Trophoblast cell (in vitro differentiated cells and primary cell): ENCODE results near the gene ROCK2.

Source experiments
- DNase-seq, 2 donors: peaks; one replicate each; pipeline ENCODE4 v3.0.0-alpha.2; 2016
- H2AFZ ChIP-seq: 2 replicates; pipeline ENCODE4 v1.6.1; 2013; ENCODE audit warnings: low read length, moderate library complexity, mild to moderate bottlenecking; ENCODE audit not compliant: insufficient read depth, poor library complexity
- H2AK5ac ChIP-seq: 2 replicates; pipeline ENCODE4 v1.6.1; 2013; ENCODE audit warnings: mild to moderate bottlenecking, low read length
- H2BK120ac ChIP-seq: 2 replicates; pipeline ENCODE4 v1.6.1; 2013; ENCODE audit warnings: low read length, mild to moderate bottlenecking, moderate library complexity; ENCODE audit not compliant: insufficient read depth, poor library complexity
- H2BK12ac ChIP-seq: 2 replicates; pipeline ENCODE4 v1.6.1; 2013; ENCODE audit warnings: mild to moderate bottlenecking, low read length, moderate library complexity
- H2BK5ac ChIP-seq: 2 replicates; pipeline ENCODE4 v1.6.1; 2013; ENCODE audit warnings: low read length, low read depth, moderate library complexity, mild to moderate bottlenecking; ENCODE audit not compliant: poor library complexity
- H3K14ac ChIP-seq: 2 replicates; pipeline ENCODE4 v1.6.1; 2013; ENCODE audit warnings: mild to moderate bottlenecking, low read length
- H3K18ac ChIP-seq: 2 replicates; pipeline ENCODE4 v1.6.1; 2013; ENCODE audit warnings: mild to moderate bottlenecking, low read length
- H3K23ac ChIP-seq: 2 replicates; pipeline ENCODE4 v1.6.1; 2013; ENCODE audit warnings: low read length
- H3K27ac ChIP-seq: 2 replicates; pipeline ENCODE4 v1.5.1; 2013; ENCODE audit warnings: low read depth, mild to moderate bottlenecking, inconsistent platforms, low read length, moderate library complexity
- H3K27me3 ChIP-seq: 2 replicates; pipeline ENCODE4 v1.6.1; 2013; ENCODE audit warnings: inconsistent platforms, mild to moderate bottlenecking, low read length, moderate library complexity; ENCODE audit not compliant: insufficient read depth
- H3K36me3 ChIP-seq, 2 experiments: 1 replicate in 1 of 2; 2 replicates in 1 of 2; pipeline ENCODE4 v1.6.1; 2013; ENCODE audit warnings: low read length in 2 of 2, mild to moderate bottlenecking in 2 of 2, moderate library complexity in 1 of 2; ENCODE audit not compliant: insufficient read depth in 2 of 2, control insufficient read depth in 1 of 2
- H3K4ac ChIP-seq: 2 replicates; pipeline ENCODE4 v1.6.1; 2013; ENCODE audit warnings: low read depth, mild to moderate bottlenecking, low read length, moderate library complexity
- H3K4me1 ChIP-seq, 2 experiments: 1 replicate in 1 of 2; 2 replicates in 1 of 2; pipeline ENCODE4 v1.6.1; 2013; ENCODE audit warnings: low read length in 2 of 2, mild to moderate bottlenecking in 2 of 2, moderate library complexity in 1 of 2; ENCODE audit not compliant: insufficient read depth in 2 of 2, control insufficient read depth in 1 of 2
- H3K4me2 ChIP-seq: 2 replicates; pipeline ENCODE4 v1.6.1; 2013; ENCODE audit warnings: inconsistent platforms, mild to moderate bottlenecking, low read length, moderate library complexity
- H3K4me3 ChIP-seq: 2 replicates; pipeline ENCODE4 v1.5.1; 2013; ENCODE audit warnings: mild to moderate bottlenecking, low read depth, low read length, inconsistent platforms
- H3K79me1 ChIP-seq: one replicate; pipeline ENCODE4 v1.6.1; 2013; ENCODE audit warnings: low read length
- H3K79me2 ChIP-seq: 2 replicates; pipeline ENCODE4 v1.6.1; 2013; ENCODE audit warnings: low read length, mild to moderate bottlenecking; ENCODE audit not compliant: control insufficient read depth, insufficient read depth, poor library complexity
- H3K9ac ChIP-seq: 2 replicates; pipeline ENCODE4 v1.6.1; 2013; ENCODE audit warnings: mild to moderate bottlenecking, low read length
- H3K9me3 ChIP-seq: 2 replicates; pipeline ENCODE4 v1.6.1; 2013; ENCODE audit warnings: low read depth, mild to moderate bottlenecking, control low read depth, inconsistent platforms, low read length; ENCODE audit not compliant: insufficient read depth
- H4K12ac ChIP-seq: 2 replicates; pipeline ENCODE4 v1.6.1; 2013; ENCODE audit warnings: low read depth, mild to moderate bottlenecking, low read length, moderate library complexity
- H4K8ac ChIP-seq: 2 replicates; pipeline ENCODE4 v1.6.1; 2013; ENCODE audit warnings: low read depth, mild to moderate bottlenecking, low read length, moderate library complexity
- H4K91ac ChIP-seq: one replicate; pipeline ENCODE4 v1.6.1; 2013; ENCODE audit warnings: low read depth, mild to moderate bottlenecking, low read length, moderate library complexity
- WGBS: extraction: QIAGEN DNeasy Blood & Tissue Kit; methylation state at CpG from one replicate; pipeline ENCODE4 v1.1.7; 2013; ENCODE audit warnings: missing lambda C conversion rate; ENCODE audit not compliant: insufficient read length, insufficient coverage; ENCODE audit errors: extremely low coverage; 5-methylcytosine and 5-hydroxymethylcytosine counted together

The ROCK2 gene

DNA sequence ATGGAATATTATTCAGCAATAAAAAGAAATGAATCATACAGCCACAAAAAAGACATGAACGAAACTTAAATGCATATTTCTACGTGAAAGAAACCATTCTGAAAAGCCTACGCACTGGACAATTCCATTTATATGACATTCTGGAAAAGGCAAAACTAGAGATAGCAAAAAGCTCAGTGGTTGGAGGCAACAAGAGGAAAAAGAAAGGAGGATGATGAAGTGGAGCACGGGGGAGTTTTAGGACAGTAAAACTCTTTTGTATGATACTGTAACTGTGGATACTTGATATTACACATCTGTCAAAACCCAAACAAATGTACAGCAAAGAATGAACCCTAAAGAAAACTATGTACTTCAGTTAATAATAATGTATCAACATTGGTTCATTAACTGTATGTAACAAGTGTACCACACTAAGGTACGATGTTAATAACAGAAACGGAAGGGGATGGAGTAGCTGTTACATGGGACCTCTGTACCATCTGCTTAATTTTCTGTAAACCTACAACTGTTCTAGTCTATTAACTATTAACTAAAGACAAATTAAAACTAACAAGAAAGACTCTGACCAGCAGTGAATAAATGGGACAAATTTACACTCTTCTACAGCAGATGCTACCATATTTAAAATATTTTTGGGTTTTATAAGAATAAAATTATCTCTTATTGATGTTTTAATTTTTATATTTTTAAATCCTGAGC is 31.5 kb downstream of the ROCK2 start:
- H2AK5ac ChIP-seq: no peak overlapping the region
- H2BK5ac ChIP-seq: no peak overlapping the region
- no peak overlapping the region for H3K9ac ChIP-seq
- H3K4ac ChIP-seq: no peak overlapping the region
- no peak overlapping the region for H3K4me3 ChIP-seq
- H3K79me1 ChIP-seq: no peaks in the 10 kb centered on the region
- no peak for DNase-seq
- no peaks in the 10 kb centered on the region for H3K4me1 ChIP-seq
- no peak overlapping the region for H3K18ac ChIP-seq
- H3K9me3 ChIP-seq: no peaks in the 10 kb centered on the region
- H3K14ac ChIP-seq: no peak overlapping the region
- H4K12ac ChIP-seq: no peak overlapping the region
- H4K8ac ChIP-seq: no peak overlapping the region
- no peak overlapping the region for H3K27ac ChIP-seq
- no CpG with 5 or more reads among the region's 6 CpGs for WGBS
- no peaks in the 10 kb centered on the region for H3K27me3 ChIP-seq
- no peak overlapping the region for H3K23ac ChIP-seq
- H2AFZ ChIP-seq: no peak overlapping the region
- no peak overlapping the region for H3K4me2 ChIP-seq
- no peak overlapping the region for H2BK120ac ChIP-seq
- no peak overlapping the region for H4K91ac ChIP-seq
- H3K79me2 ChIP-seq: no peaks in the 10 kb centered on the region
- H3K36me3 ChIP-seq: no peaks in the 10 kb centered on the region
- H2BK12ac ChIP-seq: no peak overlapping the region

DNA sequence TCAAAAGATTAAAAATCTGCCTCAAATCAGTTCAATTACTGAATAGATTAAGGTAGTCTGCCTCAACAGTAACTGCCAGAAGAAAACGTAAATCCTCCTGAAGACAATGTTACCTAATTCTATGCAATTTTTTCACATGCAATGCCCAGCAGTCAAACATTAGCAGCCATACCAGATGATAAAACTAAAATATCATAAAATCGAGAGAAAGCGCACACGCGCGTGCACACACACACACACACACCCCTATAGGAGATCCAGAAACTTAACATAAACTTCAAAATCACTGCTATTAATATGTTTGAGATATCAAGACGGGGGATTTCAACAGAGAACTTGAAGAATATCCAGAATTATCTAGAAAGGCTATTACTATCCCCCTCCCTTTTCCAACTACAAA is 32.9 kb downstream of the ROCK2 start:
- no peak overlapping the region for H4K12ac ChIP-seq
- no peak overlapping the region for H3K4me3 ChIP-seq
- no peak overlapping the region for H3K18ac ChIP-seq
- H4K91ac ChIP-seq: no peak overlapping the region
- H2AK5ac ChIP-seq: no peak overlapping the region
- no peak overlapping the region for H2BK5ac ChIP-seq
- no peak overlapping the region for H2BK120ac ChIP-seq
- no CpG with 5 or more reads among the region's 7 CpGs for WGBS
- no peaks in the 10 kb centered on the region for H3K36me3 ChIP-seq
- no peaks in the 10 kb centered on the region for H3K79me2 ChIP-seq
- H3K9me3 ChIP-seq: no peaks in the 10 kb centered on the region
- no peak overlapping the region for H3K4me2 ChIP-seq
- H2BK12ac ChIP-seq: no peak overlapping the region
- H3K4ac ChIP-seq: no peak overlapping the region
- no peak overlapping the region for H4K8ac ChIP-seq
- no peak overlapping the region for H3K23ac ChIP-seq
- DNase-seq: no peak
- no peaks in the 10 kb centered on the region for H3K4me1 ChIP-seq
- no peaks in the 10 kb centered on the region for H3K79me1 ChIP-seq
- H2AFZ ChIP-seq: no peak overlapping the region
- H3K14ac ChIP-seq: no peak overlapping the region
- no peaks in the 10 kb centered on the region for H3K27me3 ChIP-seq
- no peak overlapping the region for H3K27ac ChIP-seq
- no peak overlapping the region for H3K9ac ChIP-seq

DNA sequence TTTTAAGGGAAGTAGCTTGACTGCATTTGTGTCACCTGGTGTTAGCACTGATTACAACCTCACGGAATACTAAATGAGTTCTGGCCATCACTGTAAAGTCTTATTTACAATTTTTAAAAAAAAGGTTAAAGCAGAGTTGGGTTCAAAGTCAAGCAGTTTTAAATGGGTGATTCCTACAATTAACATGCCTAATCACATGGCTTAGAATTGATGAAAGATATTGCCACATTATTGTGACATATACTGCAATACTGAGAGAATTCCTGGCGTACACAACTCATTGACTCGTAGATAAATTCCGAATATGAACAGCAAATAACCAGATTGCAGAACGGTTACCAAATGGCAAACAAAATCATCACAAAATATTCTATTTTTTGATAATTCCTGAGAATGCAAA is 34.2 kb downstream of the ROCK2 start:
- Histone ChIP-seq H3K4me1 (no peaks in the 10 kb centered on the region), H2AFZ (no peak overlapping the region), H3K27ac (no peak overlapping the region), H2AK5ac (no peak overlapping the region), H3K4me3 (no peak overlapping the region), H2BK5ac (no peak overlapping the region), H3K4me2 (no peak overlapping the region), H4K8ac (no peak overlapping the region), H3K9ac (no peak overlapping the region), H2BK120ac (no peak overlapping the region), H3K9me3 (no peaks in the 10 kb centered on the region), H3K79me2 (no peaks in the 10 kb centered on the region), H3K14ac (no peak overlapping the region), H2BK12ac (no peak overlapping the region), H3K23ac (no peak overlapping the region), H3K18ac (no peak overlapping the region), H4K91ac (no peak overlapping the region), H3K79me1 (no peaks in the 10 kb centered on the region), H3K27me3 (no peaks in the 10 kb centered on the region), H3K36me3 (no peaks in the 10 kb centered on the region), H4K12ac (no peak overlapping the region), H3K4ac (no peak overlapping the region)
- WGBS: no CpG with 5 or more reads among the region's 5 CpGs
- peak in 1 of 2 donors; percentile 39 for DNase-seq

DNA sequence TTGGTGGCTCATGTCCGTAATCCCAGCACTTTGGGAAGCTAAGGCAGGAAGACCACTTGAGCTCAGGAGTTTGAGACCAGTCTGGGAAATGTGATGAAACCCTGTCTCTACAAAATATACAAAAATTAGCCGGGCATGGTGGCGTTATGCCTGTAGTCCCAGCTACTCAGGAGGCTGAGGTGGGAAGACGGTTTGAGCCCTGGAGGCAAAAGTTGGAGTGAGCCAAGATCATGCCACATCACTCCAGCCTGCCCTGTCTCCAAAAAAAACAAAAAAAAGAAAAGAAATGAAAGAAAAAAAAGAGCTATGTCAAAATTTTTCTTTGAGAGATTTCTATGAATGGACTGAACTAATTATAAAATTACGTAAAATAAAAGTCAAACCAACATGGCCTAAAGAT is 34.7 kb downstream of the ROCK2 start:
- Histone ChIP-seq H3K9me3 (no peaks in the 10 kb centered on the region), H4K12ac (no peak overlapping the region), H2BK120ac (no peak overlapping the region), H3K79me1 (no peaks in the 10 kb centered on the region), H3K4me3 (no peak overlapping the region), H2AFZ (no peak overlapping the region), H2AK5ac (no peak overlapping the region), H3K4me2 (no peak overlapping the region), H3K14ac (no peak overlapping the region), H3K9ac (no peak overlapping the region), H2BK12ac (no peak overlapping the region), H3K79me2 (no peaks in the 10 kb centered on the region), H3K4me1 (no peaks in the 10 kb centered on the region), H3K23ac (no peak overlapping the region), H3K36me3 (no peaks in the 10 kb centered on the region), H3K27ac (no peak overlapping the region), H4K91ac (no peak overlapping the region), H3K27me3 (no peaks in the 10 kb centered on the region), H3K4ac (peak overlapping the region; percentile 86), H4K8ac (no peak overlapping the region), H3K18ac (no peak overlapping the region), H2BK5ac (no peak overlapping the region)
- DNase-seq: no peak
- WGBS: no CpG with 5 or more reads among the region's 5 CpGs
